ENCODE results near the gene FBN1. TPM values are rescaled to one million over a fixed set of nuclear protein-coding genes. Genes with fewer than 3 reads are reported as not detected.

The FBN1 gene
- total and polyA plus RNA-seq, 7 donors, result 1.2 to 173 (median 57.0) TPM

DNA sequence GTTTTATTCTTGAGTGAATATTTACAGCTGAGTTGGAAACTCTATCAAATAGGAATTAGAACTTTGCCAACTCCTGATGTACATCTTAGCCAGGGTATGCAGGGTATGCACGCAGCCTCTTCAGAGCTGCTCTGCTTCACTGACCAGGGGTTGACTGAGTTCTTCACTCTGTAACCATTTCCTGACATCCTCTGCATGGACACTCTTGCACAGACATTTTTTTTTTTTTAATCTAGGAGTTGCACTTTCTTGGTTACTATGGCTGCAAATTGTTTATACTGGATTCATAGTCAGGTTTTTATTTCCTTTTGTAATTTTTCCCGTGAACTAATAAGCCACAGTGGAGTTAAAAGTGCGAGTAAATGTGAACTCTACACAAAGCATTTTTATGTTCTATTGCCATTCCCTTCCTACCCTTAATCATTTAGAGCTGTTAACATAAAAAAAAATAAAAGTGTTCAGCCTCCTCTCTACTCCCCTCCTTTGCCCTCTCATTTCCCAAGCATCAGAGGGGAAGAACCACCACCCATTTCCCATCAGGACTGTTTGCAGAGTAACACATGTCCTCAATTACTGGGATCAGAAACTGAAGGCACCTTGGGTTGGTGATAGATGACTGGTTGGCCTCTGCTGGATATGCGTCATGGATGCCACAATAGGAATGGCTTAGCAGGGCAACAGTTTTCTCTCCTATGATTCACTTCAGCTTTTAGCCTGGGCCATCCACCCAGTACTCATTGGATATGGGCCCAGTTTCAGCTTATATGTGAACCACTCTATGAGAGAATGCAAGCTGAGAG is 260.3 kb downstream of the FBN1 start:
- WGBS, 2 donors, result 82 to 84% methylated on average over 4 of the region's 4 CpGs
- no peak overlapping the region for H3K27ac ChIP-seq

DNA sequence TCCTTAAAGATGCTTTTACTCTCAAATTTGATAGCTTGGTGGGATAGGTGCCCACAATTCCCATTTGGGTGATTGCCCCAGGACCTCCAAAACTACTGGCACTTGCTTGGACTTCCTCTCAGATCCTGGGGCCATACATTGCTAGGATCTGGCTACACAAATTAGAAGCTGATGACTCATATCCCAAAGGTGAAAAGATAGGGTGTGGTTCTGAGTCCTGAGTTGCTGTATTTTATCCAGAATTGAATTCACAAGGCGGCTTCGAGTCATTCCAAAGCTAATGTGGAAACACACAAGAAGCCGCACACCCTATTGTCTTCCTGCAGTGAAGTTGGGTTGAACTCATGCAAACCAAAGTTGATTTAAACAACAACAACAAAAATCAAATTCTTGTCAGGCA is 260.9 kb downstream of the FBN1 start:
- Histone ChIP-seq H3K27me3 (no peaks in the 10 kb centered on the region), H3K36me3 (no peaks in the 10 kb centered on the region), H3K9me3 (no peaks in the 10 kb centered on the region), H3K4me3 (no peak overlapping the region), H3K27ac (no peak overlapping the region), H3K4me1 (peaks cover 0 to 18% (median 10%) of the 10 kb centered on the region in 4 donors)
- 84 to 93% methylated on average over 3 of the region's 3 CpGs for WGBS, 2 donors
- no peak for DNase-seq
- TF ChIP-seq POLR2A (IDR thresholded peaks at IDR 0.05) (no peak), POLR2AphosphoS5 (IDR thresholded peaks at IDR 0.05) (no peak), EP300 (IDR thresholded peaks at IDR 0.05) (no peak)
- TF ChIP-seq, protein P1, sequence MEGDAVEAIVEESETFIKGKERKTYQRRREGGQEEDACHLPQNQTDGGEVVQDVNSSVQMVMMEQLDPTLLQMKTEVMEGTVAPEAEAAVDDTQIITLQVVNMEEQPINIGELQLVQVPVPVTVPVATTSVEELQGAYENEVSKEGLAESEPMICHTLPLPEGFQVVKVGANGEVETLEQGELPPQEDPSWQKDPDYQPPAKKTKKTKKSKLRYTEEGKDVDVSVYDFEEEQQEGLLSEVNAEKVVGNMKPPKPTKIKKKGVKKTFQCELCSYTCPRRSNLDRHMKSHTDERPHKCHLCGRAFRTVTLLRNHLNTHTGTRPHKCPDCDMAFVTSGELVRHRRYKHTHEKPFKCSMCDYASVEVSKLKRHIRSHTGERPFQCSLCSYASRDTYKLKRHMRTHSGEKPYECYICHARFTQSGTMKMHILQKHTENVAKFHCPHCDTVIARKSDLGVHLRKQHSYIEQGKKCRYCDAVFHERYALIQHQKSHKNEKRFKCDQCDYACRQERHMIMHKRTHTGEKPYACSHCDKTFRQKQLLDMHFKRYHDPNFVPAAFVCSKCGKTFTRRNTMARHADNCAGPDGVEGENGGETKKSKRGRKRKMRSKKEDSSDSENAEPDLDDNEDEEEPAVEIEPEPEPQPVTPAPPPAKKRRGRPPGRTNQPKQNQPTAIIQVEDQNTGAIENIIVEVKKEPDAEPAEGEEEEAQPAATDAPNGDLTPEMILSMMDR (IDR thresholded peaks at IDR 0.05), result no peak
- intact Hi-C loops (cut with DNase I), result no loop called here

More for the DNA sequence above, 260.3 kb downstream of the FBN1 start:
- Histone ChIP-seq H3K36me3 (no peaks in the 10 kb centered on the region), H3K4me1 (peaks cover 0 to 18% (median 10%) of the 10 kb centered on the region in 4 donors), H3K9me3 (no peaks in the 10 kb centered on the region), H3K4me3 (no peak overlapping the region), H3K27me3 (no peaks in the 10 kb centered on the region)
- intact Hi-C loops (cut with DNase I), result no loop called here
- DNase-seq, result no peak
- TF ChIP-seq, protein P1 (IDR thresholded peaks at IDR 0.05), result no peak
- TF ChIP-seq POLR2A (IDR thresholded peaks at IDR 0.05), result no peak
- TF ChIP-seq EP300 (IDR thresholded peaks at IDR 0.05), result no peak
- no peak for TF ChIP-seq POLR2AphosphoS5 (IDR thresholded peaks at IDR 0.05)

DNA sequence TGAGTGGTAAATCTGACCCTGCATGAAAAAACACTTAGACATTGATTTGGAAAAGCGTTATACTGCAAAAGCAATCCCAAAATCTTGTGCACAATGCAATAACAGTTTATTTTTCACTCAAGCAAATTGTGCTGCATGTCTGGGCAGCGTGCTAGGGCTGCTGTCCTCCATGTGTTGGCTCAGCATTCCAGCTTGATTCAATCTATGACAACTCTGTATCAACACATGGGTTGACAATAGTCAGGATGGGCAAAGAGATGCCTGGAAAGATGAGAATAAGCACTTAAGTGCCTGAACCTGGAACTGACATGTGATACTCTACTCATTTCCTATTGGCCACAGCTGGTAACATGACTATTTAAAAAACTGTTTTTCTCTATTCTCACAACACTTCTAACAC is 262.5 kb downstream of the FBN1 start:
- no peak overlapping the region for H3K4me3 ChIP-seq
- 83 to 91% methylated on average over 2 of the region's 2 CpGs for WGBS, 2 donors
- no peak for DNase-seq
- H3K4me1 ChIP-seq, result peaks cover 0 to 4% (median 1%) of the 10 kb centered on the region in 4 donors
- TF ChIP-seq POLR2AphosphoS5 (IDR thresholded peaks at IDR 0.05) (no peak), EP300 (IDR thresholded peaks at IDR 0.05) (no peak), POLR2A (IDR thresholded peaks at IDR 0.05) (no peak)
- TF ChIP-seq, protein P1 (IDR thresholded peaks at IDR 0.05), result no peak
- no peaks in the 10 kb centered on the region for H3K9me3 ChIP-seq
- H3K27me3 ChIP-seq, result no peaks in the 10 kb centered on the region
- no peak overlapping the region for H3K27ac ChIP-seq
- H3K36me3 ChIP-seq, result no peaks in the 10 kb centered on the region
- intact Hi-C loops (cut with DNase I), result no loop called here

DNA sequence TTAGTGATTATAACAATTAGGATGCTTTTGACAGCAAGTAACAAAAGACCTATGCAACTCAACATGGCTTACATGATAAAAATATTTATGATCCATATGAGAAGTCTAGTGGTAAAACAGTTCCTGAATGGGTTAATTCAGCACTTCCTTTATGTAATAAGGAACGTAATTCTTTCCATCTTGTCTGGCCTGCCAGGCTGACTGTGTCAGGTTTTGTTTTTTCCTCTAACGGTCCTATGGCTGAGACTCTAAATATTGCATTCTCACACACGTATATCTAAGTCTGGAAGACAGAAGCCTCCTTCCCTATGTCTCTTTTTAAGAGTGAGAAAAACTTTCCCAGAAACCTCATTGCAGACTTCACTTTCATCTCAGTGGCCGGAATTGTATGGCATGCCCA is 263.6 kb downstream of the FBN1 start:
- WGBS, 2 donors, result 54 to 60% methylated on average over 4 of the region's 4 CpGs

More for the DNA sequence above, 263.6 kb downstream of the FBN1 start:
- intact Hi-C loops (cut with DNase I), result no loop called here
- no peaks in the 10 kb centered on the region for H3K36me3 ChIP-seq
- H3K4me1 ChIP-seq, result no peaks in the 10 kb centered on the region
- no peak overlapping the region for H3K27ac ChIP-seq
- no peak for TF ChIP-seq POLR2AphosphoS5 (IDR thresholded peaks at IDR 0.05)
- TF ChIP-seq EP300 (IDR thresholded peaks at IDR 0.05), result no peak
- TF ChIP-seq, protein P1 (IDR thresholded peaks at IDR 0.05), result no peak
- TF ChIP-seq POLR2A (IDR thresholded peaks at IDR 0.05), result no peak
- DNase-seq, result no peak
- no peaks in the 10 kb centered on the region for H3K9me3 ChIP-seq
- H3K27me3 ChIP-seq, result no peaks in the 10 kb centered on the region
- no peak overlapping the region for H3K4me3 ChIP-seq

Measured in sigmoid colon (tissue), 7 donors.